Motor neuron (in vitro differentiated cells): ENCODE results near the gene ERFE. TPM values are rescaled to one million over a fixed set of nuclear protein-coding genes. Genes with fewer than 3 reads are reported as not detected.

Experiments used
- ATAC-seq, 8 experiments: fragments of 200-7000 bp; cut with Tn5 transposase; replicated peaks in 6 of 8; 2 replicates each; pipeline ENCODE4 v1.8.0; 2021; ENCODE audit warnings: mild to moderate bottlenecking in 8 of 8, moderate library complexity in 8 of 8
- H3K27ac ChIP-seq, 2 donors: fragments of 250-450 bp; sonication (Bioruptor Pico); 2 replicates each; pipeline ENCODE4 v1.9.0; 2021; ENCODE audit warnings: antibody characterized with exemption in 2 of 2, mild to moderate bottlenecking in 2 of 2, moderate library complexity in 1 of 2
- H3K4me1 ChIP-seq, 2 donors: fragments of 250-450 bp; sonication (Bioruptor Pico); replicated peaks in 1 of 2; 2 replicates each; pipeline ENCODE4 v1.6.1; 2021; ENCODE audit warnings: antibody characterized with exemption in 2 of 2, mild to moderate bottlenecking in 2 of 2, moderate library complexity in 1 of 2
- H3K4me3 ChIP-seq, 5 donors: fragments of 250-450 bp; sonication (Bioruptor Pico); 2 replicates each; pipeline ENCODE4 v1.9.0; 2021; ENCODE audit warnings: antibody characterized with exemption in 5 of 5, mild to moderate bottlenecking in 5 of 5, moderate library complexity in 4 of 5
- whole genome bisulfite sequencing, 10 experiments: fragments of 450-650 bp; shearing (Covaris generic); methylation state at CpG; one replicate each; pipeline ENCODE4 v1.0.0; 2022; 5-methylcytosine and 5-hydroxymethylcytosine counted together
- in situ Hi-C, 9 experiments: fragments of 400-800 bp; cut with MboI; loops; one replicate each; pipeline ENCODE4 v1.15.0; 2021; ENCODE audit warnings: low sequenced_read_pairs in 9 of 9, low pct_unique_long_range_greater_than_20kb in 2 of 9; ENCODE audit not compliant: unreplicated experiment in 9 of 9
- total RNA-seq, 8 experiments: library from RNA; unstranded; fragments of 300-600 nt; gene quantifications; 2 replicates each; pipeline versions ENCODE4 v1.2.3 to v1.2.4, GENCODE V29; 2022

The ERFE gene
- total RNA-seq, 8 experiments from 2014 or later, result 0.54 to 2.9 (median 0.80) TPM

- peak in 4 of 8 experiments; percentile 32 to 54 (median 50) for ATAC-seq
Measured at GRCh38 chr2:238146884-238147544, 11.8 kb upstream of the ERFE start.

DNA sequence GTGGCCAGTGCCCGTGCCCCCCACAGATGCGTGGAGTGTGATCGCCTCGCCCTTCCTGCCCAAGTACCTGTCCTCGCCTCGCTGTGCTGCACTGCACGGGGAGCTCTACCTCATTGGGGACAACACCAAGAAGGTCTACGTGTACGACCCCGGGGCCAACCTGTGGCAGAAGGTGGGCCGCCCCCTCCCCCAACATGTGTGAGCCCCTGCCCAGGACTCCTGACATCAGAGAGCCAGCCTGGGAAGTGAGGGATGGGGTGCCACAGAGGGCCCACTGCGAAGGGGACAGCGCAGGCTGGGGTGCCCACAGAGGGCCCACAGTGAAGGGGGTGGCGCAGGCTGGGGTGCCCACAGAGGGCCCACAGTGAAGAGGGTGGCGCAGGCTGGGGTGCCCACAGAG is 9.8 kb upstream of the ERFE start:
- no peak for ATAC-seq
- Histone ChIP-seq H3K4me3 (no peak overlapping the region), H3K27ac (no peak overlapping the region), H3K4me1 (peaks cover 0 to 11% of the 10 kb centered on the region in 2 donors)
- in situ Hi-C loops, result no loop called here
- WGBS, 10 experiments, result 40 to 100% methylated on average over 1 to 2 of the region's 15 CpGs; no CpG with 5 or more reads in 8 of the 10 experiments

More at GRCh38 chr2:238146884-238147544, 11.8 kb upstream of the ERFE start:
- peaks cover 0 to 11% of the 10 kb centered on the region in 2 donors for H3K4me1 ChIP-seq
- H3K27ac ChIP-seq, result no peak overlapping the region
- in situ Hi-C loops, result no loop called here
- 20 to 90% (median 80%) methylated on average over 1 to 9 of the region's 13 CpGs; no CpG with 5 or more reads in 3 of the 10 experiments for WGBS, 10 experiments
- H3K4me3 ChIP-seq, result no peak overlapping the region

- no peak overlapping the region for H3K27ac ChIP-seq
- ATAC-seq, result peak in 2 of 8 experiments; percentile 15 to 23
- no peak overlapping the region for H3K4me3 ChIP-seq
- peaks cover 0 to 11% of the 10 kb centered on the region in 2 donors for H3K4me1 ChIP-seq
- in situ Hi-C loops, result no loop called here
- WGBS, 10 experiments, result 83% methylated on average over 7 of the region's 14 CpGs; no CpG with 5 or more reads in 9 of the 10 experiments
Measured at GRCh38 chr2:238149841-238150572, 8.8 kb upstream of the ERFE start.

DNA sequence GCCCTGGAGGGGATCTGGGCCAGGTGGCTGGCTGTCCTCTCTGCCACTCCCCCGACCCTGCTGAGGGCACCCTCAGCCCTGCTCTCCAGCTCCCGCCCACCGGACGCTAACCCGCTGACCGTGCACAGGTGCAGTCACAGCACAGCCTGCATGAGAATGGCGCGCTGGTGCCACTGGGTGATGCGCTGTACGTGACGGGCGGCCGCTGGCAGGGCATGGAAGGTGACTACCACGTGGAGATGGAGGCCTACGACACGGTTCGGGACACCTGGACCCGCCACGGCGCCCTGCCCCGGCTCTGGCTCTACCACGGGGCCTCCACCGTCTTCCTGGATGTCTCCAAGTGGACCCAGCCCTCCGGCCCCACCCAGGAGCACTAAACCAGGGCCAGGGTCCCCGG is 8.1 kb upstream of the ERFE start:
- Histone ChIP-seq H3K27ac (no peak overlapping the region), H3K4me3 (no peak overlapping the region), H3K4me1 (peaks cover 0 to 11% of the 10 kb centered on the region in 2 donors)
- in situ Hi-C loops, result no loop called here
- no peak for ATAC-seq
- WGBS, 10 experiments, result 100% methylated on average over 6 of the region's 25 CpGs; no CpG with 5 or more reads in 9 of the 10 experiments

DNA sequence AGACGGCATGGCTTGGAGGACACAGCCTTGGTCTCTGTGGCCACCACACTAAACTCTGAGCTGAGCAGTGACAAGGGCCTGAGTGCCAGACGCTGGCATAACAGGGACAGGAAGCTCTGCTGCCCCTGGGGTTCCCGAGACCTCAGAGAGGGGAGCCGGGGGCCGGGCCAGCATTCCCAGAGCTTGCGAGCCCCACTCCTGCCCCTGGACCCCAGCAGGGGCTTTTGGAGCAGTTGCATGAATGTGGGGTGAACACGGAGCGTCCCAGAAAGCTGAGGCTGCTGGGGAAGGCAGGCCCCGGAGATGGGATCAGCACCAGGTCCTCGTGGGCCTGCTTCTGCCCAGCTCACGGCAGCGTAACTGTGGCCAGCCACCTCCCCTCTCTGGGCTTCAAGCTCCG is 7.6 kb upstream of the ERFE start:
- peaks cover 0 to 11% of the 10 kb centered on the region in 2 donors for H3K4me1 ChIP-seq
- in situ Hi-C loops, result no loop called here
- no peak overlapping the region for H3K4me3 ChIP-seq
- no peak for ATAC-seq
- WGBS, 10 experiments, result 20 to 100% (median 80%) methylated on average over 1 to 2 of the region's 13 CpGs; no CpG with 5 or more reads in 6 of the 10 experiments
- no peak overlapping the region for H3K27ac ChIP-seq

- peak in 1 of 8 experiments; percentile 6 for ATAC-seq
- 53 to 100% (median 80%) methylated on average over 2 to 7 of the region's 16 CpGs; no CpG with 5 or more reads in 6 of the 10 experiments for WGBS, 10 experiments
- in situ Hi-C loops, result no loop called here
Measured at GRCh38 chr2:238151628-238152235, 7.0 kb upstream of the ERFE start.

DNA sequence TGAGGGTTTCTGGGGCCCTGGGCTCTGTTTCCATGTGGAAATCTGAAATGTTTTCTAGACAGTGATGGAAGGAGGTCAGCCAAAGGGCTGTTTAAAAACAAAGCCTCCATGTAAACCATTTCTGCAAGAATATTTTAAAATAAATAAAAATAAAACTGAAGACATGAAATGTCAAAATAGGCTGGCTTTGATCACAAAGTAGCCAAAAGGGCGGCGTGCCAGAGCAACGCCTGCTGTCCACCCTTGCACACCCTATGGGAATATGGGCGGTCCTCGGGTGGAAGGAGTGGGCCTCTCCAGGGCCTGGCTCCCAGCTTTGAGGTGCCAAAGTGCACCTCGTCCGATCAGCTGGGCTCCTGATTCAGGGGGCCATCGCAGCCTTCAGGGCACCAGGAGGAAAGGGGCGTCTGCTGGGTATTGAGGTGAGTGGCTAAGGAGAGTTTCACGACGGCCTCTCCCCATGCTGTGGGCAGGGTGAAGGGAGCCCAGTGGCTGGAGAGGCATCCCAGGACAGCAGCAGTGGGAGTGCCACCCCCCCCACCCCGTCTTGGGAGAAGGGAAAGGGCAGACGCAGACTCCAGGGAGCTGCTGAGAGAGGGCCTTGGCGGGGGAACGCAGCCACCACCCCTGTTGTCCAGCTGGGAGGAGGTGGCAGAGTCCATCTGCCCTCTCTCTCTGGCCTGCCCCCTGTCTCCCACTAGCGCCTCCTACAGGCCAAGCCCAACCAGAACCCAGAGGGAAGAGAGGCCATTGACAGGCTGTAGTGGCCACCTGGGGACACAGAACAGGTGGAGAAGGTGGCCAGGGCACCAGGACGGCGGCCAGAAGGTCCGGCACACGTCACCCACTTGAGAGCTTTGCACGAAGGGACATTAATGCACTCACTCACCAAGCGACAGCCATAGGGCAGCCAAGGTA is 5.7 kb upstream of the ERFE start:
- H3K4me3 ChIP-seq, result no peak overlapping the region

More at GRCh38 chr2:238151628-238152235, 7.0 kb upstream of the ERFE start:
- Histone ChIP-seq H3K4me3 (no peak overlapping the region), H3K4me1 (peaks cover 0 to 11% of the 10 kb centered on the region in 2 donors), H3K27ac (no peak overlapping the region)

DNA sequence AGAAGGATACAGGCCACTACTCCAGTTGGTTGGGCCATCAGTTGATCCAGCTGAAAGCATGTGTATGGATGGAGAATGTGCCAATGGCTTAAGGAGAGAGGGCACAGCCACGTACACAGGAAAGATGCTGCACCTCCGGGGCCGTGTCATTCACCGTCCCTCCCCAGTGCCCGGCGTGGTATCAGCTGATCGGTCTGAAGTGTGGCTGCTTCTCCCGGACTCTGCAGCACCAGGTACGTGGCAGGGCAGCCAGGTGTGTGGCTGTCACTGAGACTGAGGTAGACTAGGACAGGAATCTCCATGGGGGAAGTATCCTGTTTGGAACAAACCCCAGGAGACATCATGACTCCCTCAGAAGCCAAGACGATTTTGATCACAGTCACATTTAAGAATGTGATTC is 4.2 kb upstream of the ERFE start:
- no peak overlapping the region for H3K27ac ChIP-seq
- no peak overlapping the region for H3K4me3 ChIP-seq
- in situ Hi-C loops, result no loop called here
- H3K4me1 ChIP-seq, result peaks cover 0 to 6% of the 10 kb centered on the region in 2 donors
- WGBS, 10 experiments, result 67 to 100% (median 92%) methylated on average over 1 to 6 of the region's 10 CpGs; no CpG with 5 or more reads in 2 of the 10 experiments
- ATAC-seq, result no peak

More for the DNA sequence above, 5.7 kb upstream of the ERFE start:
- no peak overlapping the region for H3K27ac ChIP-seq
- 38 to 100% (median 66%) methylated on average over 1 to 6 of the region's 22 CpGs; no CpG with 5 or more reads in 6 of the 10 experiments for WGBS, 10 experiments
- in situ Hi-C loops, result no loop called here
- ATAC-seq, result no peak
- peaks cover 0 to 3% of the 10 kb centered on the region in 2 donors for H3K4me1 ChIP-seq

DNA sequence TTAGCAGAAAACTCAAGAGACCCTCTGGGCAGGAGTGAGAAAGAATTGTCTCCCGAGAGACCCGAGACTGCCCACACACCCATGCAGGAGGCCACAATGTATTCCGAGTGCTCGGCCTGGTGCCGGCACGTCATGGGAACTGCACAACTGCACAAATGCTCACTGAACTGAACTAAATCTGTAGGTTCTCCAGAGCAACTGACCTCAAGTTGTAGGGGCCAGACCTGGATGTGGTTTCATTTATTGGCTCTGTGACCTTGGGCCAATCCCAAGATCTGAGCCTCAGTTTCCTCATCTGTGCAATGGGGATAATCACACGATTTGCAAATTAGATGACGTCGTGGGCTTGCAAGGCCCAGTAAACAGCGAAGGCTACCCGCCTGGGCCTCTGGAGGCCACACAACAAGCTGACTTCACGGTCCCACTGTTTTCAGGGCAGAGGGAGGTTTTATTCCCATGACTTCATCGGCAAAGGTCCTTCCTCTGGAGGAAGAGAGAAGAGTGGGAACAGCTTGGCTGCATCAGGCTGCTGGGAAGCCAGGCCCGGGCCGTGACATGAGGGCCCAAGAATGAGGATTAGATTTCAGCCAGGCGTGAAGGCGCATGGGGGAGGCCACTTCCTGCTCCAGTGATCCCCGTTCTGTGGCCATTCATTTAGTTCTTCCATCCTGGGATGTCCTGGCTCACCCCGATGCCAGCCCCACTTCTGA is 3.6 kb upstream of the ERFE start:
- in situ Hi-C loops, result no loop called here
- peaks cover 0 to 8% of the 10 kb centered on the region in 2 donors for H3K4me1 ChIP-seq
- no peak for ATAC-seq
- no peak overlapping the region for H3K27ac ChIP-seq
- WGBS, 10 experiments, result 60 to 100% (median 86%) methylated on average over 1 to 17 of the region's 19 CpGs; no CpG with 5 or more reads in 2 of the 10 experiments
- H3K4me3 ChIP-seq, result no peak overlapping the region

- ATAC-seq, result no peak
- Histone ChIP-seq H3K27ac (no peak overlapping the region), H3K4me1 (peaks cover 0 to 8% of the 10 kb centered on the region in 2 donors), H3K4me3 (no peak overlapping the region)
- WGBS, 10 experiments, result 33 to 90% (median 75%) methylated on average over 1 to 8 of the region's 18 CpGs; no CpG with 5 or more reads in 3 of the 10 experiments
- in situ Hi-C loops, result no loop called here
Measured at GRCh38 chr2:238155761-238156694, 2.7 kb upstream of the ERFE start.

DNA sequence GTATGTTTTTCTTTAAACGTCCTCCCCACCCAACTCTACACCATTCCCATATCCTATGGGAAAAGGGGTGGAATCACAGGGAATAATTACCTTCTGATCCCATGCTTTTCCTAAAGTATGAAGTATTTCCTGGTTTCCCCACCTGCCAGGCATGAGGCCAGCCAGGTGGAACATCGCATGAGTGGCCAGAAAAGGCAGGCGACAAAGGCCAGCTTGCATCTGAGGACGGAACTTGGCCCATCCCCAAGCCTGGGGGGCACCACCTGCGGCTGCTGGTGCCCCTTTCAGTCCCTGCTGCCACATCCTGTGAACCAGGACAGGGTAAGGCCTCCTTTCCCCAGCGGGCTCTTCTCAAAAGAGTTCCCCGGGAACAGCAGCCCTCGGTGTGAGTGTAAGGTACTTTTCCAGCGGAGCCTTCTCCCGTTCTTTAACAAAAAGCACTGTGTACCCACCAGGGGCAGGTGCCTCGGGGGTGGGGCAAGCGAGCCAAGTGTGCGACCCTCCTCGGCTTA is 1.2 kb upstream of the ERFE start:
- 0 to 60% (median 24%) methylated on average over 1 to 2 of the region's 14 CpGs; no CpG with 5 or more reads in 7 of the 10 experiments for WGBS, 10 experiments
- no peak for ATAC-seq

More for the DNA sequence above, 1.2 kb upstream of the ERFE start:
- Histone ChIP-seq H3K4me1 (peaks cover 0 to 8% of the 10 kb centered on the region in 2 donors), H3K27ac (no peak overlapping the region), H3K4me3 (no peak overlapping the region)
- in situ Hi-C loops, result no loop called here
